Epidermal melanocyte (primary cell): Measurements from ENCODE around the gene AFF3.
"Not testable (repeated sequence)": the region's sequence is repeated elsewhere in the genome, so short reads cannot be mapped to it uniquely, and the experiment has no call there.

Source experiments
- DNase-seq: peaks from one replicate; pipeline ENCODE4 v3.0.0; 2011; ENCODE audit warnings: low spot score; ENCODE audit not compliant: insufficient read length

Gene AFF3

GRCh38 chr2:99504844-99505584 is 637.4 kb downstream of the AFF3 start:
- no peak for DNase-seq

- DNase-seq: not testable (repeated sequence)
Measured at GRCh38 chr2:99503662-99504416, 638.6 kb downstream of the AFF3 start.

- no peak for DNase-seq
Measured at GRCh38 chr2:99496021-99496420, 646.4 kb downstream of the AFF3 start.
